Measurements from ENCODE around the gene TTLL4.

DNA sequence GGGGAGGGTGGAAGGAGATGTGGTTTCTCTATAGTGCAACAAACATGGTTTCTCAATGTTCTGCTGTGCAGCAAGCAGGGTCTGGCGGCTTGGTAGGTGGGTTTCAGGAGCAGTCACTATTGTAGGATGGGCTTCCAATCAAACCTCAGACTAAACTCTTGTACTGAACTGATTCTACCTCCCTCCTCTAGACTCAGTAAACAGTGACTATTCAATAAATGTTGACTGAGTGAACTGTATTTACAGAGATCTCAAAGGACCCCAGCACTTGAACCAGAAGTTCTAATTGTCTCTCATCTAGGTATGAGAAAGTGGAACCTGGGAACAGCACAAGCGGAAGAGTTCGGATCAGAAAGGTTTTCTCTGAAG is 44.5 kb downstream of the TTLL4 start:
- TF ChIP-seq, protein P1, sequence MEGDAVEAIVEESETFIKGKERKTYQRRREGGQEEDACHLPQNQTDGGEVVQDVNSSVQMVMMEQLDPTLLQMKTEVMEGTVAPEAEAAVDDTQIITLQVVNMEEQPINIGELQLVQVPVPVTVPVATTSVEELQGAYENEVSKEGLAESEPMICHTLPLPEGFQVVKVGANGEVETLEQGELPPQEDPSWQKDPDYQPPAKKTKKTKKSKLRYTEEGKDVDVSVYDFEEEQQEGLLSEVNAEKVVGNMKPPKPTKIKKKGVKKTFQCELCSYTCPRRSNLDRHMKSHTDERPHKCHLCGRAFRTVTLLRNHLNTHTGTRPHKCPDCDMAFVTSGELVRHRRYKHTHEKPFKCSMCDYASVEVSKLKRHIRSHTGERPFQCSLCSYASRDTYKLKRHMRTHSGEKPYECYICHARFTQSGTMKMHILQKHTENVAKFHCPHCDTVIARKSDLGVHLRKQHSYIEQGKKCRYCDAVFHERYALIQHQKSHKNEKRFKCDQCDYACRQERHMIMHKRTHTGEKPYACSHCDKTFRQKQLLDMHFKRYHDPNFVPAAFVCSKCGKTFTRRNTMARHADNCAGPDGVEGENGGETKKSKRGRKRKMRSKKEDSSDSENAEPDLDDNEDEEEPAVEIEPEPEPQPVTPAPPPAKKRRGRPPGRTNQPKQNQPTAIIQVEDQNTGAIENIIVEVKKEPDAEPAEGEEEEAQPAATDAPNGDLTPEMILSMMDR (IDR thresholded peaks at IDR 0.05), result no peak
- TF ChIP-seq POLR2A (IDR thresholded peaks at IDR 0.05), result no peak

Measured in testis (tissue), 2 donors.